Activated T-helper 9 cell treated with anti-CD3 and anti-CD28 coated beads, Interleukin-2, amount 50 U/mL, for 16 hours (primary cell): Measurements from ENCODE around the gene TVP23C.
"Not testable (repeated sequence)": the region's sequence is repeated elsewhere in the genome, so short reads cannot be mapped to it uniquely, and the experiment has no call there.

ENCODE experiments used
- DNase-seq: peaks from one replicate; pipeline ENCODE4 v3.0.0-alpha.2; 2020; ENCODE audit warnings: low read depth

The TVP23C gene

DNA sequence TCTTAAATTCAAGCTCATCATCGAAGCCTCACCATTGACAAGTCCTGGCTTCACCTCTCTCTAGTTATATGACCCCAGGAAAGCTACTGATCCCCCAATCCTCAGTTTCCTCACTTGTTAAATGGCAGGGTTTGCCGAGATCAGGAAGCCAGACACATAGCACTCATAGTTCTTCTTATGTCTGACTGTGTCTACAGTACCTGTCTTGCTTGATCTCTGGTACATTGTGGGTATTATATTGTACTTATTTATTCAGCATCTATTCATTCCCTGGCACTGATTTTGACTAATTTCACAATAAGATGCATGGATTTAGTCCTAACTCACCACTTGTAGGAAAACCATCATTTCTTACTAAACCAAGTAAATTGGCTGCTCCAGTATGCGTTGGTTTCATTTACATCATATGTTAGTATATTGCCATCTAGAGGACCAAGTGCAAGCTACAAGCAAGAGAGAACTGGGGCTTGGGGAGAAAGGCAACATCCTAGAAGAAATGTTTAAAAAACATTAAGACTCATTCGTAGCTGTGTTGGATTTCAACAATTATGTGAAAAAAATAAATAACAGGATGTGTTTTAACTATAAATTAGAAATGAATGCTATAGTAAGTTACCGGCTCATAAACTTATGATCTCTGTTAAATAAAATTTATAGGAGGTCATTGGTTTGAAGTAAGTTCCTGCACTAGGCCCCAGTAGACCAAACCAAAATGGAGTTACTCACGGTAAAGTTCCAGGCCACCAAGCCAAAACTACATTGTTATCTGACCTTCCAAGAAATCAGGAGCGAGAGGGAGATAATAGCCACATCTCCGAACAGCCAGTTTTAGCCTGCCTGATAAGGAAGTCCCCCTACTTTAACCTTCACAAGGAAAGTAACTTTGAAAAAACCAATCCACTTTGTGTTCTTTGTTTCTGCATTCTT is 36.7 kb downstream of the TVP23C start:
- DNase-seq, result not testable (repeated sequence)

DNA sequence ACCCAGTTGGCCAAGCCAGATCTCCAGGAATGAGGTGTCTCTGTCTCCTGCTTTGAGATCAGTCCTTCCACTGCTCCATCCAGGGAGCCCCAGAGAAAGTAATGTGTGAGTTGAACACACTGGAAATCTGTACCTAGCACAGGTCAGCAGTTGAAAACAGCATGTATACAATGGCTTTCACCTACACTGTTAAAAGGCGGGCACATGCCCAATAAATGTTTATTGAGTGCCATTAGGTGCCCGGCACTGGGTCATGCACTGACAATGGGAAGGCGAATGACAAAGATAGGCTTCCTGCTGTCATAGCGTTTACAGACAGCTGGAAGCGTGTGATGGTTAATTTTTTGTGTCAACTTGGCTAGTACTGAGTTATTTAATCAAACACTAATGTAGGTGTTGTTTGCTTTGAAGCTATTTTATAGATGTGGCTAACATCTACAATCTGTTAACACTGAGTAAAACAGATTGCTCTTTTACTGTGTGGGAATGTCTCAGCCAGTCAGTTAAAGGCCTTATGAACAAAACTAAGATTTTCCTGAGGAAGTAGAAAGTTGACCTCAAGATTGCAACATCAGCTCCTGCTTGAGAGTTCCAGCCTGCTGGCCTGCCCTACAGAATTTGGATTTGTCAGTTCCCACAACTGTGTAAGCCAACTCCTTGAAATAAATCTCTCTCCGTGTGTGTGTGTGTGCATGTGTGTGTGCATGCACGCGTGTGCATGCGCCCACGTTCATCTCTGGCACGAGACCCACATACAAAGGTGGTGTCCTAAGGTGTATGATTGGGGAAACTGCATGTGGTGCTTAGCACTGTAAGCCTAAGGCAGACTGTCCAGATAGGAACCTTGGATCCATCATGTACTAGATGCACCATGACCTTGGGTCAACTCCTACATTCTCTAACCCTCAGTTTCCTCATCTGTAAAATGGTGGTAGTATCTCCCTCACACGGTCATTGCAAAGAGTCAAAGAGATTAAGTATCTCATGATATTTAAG is 38.0 kb downstream of the TVP23C start:
- not testable (repeated sequence) for DNase-seq

DNA sequence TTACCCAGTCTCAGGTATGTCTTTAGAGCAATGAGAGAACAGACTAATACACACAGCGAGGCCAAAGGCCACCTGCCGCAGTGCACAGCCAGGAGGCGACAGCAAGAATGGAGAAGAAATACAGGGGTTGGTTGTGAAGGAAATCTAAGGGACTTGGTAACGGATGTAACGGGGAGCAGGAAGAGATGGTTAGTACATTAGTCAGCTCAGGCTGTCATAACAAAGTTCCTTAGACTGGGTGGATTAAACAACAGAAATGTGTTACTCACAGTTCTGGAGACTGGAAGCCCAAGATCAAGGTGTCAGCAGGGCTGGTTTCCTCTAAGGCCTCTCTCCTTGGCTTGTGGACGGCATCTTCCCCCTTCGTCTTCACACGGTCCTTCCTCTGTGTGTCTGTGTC is 47.1 kb downstream of the TVP23C start:
- no peak for DNase-seq

DNA sequence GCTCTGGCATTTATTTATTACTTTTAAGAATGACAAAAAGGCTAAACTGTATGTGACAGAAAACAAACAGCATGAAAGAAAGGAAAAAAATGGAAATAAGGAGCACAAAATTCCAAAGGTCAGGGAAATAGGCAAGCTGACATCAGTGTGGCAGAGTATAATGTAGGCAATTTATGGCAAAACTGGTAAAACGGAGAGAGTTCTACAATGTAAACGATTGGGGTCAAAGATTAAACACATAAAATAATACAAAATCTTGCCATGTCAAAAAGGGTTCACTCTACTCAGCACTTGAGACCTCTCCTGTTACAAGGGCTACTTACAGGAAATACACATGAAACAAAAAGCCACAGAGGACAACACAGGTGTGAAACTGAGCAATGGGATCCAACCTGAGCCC is 48.8 kb downstream of the TVP23C start:
- no peak for DNase-seq

DNA sequence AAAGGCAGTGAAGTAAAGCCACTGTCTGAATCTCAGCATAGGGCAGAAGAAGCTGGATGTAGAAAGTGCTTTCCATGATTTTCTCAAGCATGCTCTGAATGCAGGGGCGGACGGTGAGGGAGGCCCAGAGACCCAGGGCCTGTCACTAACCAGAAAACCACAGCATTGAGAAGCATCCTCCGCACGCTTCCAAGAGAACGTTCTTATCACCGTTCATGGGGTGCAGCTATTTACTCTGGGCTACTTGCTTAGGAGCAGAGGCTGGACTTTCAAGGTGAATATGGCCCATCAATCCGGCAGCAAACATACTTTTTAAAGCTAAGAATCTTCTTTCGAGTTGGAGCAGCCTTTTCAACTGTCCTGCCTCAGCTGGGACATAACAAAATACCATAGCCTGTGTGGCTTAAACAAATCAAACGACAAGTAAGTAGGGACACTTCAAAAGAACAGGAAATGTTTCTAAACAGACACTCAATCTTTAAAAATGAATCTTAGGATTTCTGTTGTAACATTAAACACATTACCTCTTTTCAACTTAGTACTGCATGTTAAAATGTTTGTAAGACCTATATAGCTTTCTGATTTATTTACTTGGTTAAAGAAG is 49.3 kb downstream of the TVP23C start:
- DNase-seq, result no peak

DNA sequence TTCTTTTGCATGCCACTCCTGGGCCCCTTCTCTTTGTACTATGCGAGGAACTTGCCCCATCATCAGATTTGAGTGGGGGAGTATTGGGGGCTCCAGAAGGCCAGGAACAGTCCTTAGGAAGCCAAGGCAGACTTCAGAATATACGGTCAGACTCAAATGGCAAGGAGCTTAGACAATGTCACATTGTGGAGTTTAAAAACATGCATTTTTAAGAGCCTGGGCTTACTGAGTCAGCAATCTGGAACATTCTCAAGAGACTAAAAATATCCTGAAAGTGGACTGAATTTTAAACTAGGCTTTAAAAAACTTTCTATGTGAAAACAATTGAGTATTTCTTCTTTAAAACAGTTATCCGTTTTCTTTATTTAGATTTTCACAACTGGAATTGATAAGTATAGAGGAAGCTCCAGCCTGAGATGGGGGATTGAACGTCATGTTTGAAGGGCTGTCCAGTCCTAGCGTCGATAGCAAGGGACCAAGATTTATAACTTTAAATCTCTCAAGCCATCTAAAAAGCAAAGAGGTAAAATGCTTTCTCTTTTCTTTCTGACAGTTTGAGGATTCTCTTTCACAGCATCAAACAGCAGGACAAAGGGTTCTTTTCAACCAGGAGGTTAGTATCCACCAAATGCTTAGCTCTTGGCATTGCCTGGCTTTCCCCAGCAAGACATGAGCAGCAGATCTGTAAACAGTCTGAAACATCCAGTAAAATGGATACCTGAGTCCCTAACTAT is 50.1 kb downstream of the TVP23C start:
- no peak for DNase-seq

DNA sequence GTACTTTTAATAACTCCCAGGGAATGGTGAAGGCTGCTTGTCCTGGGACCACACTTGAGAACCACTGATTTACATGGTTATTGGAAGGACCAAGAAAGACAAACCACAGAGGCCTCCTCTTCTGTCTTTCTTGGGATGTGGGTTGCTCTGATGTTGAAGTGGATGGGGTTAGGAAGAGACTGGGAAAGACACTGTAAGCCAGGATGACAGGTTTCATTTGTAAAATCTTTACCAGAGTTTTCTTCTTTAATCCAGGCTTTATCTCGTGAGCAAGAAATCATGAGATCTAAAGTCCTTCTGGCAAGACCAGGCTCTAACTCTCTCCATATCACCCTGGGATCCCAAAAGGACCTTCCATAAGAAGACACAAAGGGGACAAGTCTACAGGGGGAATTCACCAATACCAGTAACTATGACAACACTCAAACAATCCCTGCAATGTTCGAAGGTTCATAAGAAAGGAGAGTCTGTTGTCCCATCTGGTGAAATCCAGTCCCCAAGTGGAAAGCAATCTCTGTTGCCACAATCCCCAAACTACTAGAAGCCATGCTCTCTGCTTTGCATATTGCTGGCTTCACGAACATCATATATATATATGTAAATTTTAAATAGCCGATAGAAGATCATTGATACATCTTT is 51.1 kb downstream of the TVP23C start:
- no peak for DNase-seq

DNA sequence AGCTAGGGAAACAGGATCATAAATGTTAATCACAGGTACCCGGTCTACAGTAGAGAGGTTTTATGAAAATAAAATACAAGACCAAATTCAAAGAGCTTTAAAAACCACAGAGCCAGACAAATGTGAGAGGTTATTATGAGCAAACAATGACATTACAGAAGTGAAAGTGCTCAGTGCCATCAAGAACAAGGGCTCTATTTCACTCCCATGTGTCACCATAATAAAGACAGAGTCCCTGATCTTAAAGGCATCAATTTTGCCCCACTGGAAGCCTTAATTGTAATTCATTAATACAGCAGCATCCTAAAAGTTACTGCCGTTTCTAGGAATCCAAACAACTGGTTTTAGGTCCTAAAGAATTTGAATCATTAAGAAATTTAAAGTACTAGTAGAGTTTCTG is 52.1 kb downstream of the TVP23C start:
- DNase-seq, result no peak

DNA sequence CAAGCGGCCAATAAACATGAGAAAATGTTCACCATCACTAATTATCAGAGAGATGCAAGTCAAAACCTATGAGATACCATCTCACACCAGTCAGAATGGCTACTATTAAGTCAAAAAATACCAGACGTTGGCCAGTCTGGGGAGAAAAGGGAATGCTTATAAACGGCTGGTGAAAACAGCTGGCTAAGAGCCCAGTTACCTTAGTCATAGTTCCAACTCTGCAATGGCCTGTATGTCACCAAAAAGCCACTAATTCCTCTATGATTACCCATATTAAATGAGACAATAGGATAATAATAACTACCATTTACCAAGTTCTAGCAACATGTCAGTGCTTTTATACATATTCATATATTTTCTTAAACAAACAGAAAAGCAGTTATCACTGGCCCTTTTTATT is 52.9 kb downstream of the TVP23C start:
- DNase-seq, result no peak

DNA sequence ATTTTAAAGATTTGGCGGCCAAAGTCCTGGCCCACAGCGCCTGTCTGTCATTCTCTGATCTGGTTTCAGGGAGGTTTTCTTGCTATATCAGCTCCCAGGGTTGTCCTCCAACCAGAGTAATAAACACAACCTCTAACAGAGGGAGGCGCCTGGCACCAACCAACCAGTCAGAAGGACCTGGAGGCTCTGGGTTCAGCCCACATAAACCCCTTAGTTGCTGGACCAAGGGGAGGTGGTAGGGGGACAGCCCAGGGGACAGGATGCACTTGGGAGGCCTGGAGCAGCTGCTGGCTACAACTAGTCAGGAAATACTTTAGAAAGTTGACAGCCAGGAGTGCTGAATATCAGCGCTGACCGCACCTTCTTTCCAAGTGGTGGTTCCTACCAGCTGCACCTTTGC is 54.2 kb downstream of the TVP23C start:
- DNase-seq, result no peak

DNA sequence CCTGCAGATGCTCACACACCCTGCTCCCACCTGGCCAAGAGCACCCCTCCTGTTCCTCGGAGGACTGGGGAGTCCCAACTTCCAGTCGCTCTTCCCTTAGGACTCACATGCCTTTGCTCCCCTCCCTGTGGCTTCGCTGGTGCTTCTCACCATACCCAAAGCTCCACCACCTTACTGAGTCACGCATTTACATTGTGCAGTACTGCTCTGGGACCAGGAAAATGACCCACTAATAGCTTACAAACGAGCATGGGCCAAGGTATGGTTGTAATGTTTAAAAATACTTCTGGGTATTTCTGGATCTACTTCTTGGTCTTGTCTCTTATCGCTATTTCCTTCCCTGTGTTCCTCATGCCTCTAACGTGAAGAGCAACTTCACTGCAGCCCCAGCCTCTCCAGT is 54.8 kb downstream of the TVP23C start:
- no peak for DNase-seq

DNA sequence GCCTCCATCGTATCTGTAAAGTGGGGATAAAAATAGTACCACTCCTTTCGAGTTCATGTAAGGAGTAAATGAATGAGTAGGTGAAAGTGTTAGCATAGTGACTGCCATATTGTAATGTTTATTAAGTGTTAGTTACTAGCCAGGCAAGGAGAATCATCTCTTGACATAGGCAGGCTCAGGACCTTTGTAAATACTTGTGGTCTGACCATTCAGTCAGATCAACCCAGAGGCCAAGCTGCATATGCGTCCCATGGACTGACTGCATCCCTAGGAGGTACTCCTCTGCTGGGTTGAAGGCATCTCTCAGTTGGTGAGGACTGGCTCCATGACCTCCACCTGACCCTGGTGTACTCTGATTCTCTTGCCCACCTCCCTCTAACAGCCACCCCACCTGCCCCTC is 55.4 kb downstream of the TVP23C start:
- DNase-seq, result no peak

DNA sequence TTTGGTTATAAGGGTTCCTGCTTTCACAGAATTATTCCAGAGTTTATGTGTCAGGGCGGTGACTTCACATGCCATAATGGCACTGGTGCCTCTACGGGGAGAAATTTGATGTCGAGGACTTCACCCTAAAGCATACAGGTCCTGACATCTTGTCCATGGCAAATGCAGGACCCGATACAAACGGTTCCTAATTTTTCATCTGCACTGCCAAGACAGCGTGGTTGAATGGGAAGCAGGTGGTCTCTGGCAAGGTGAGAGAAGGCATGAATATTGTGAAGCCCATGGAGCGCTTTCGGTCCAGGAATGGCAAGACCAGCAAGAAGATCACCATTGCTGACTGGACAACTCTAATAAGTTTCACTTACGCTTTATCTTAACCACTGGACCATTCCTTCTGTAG is 56.3 kb downstream of the TVP23C start:
- no peak for DNase-seq

DNA sequence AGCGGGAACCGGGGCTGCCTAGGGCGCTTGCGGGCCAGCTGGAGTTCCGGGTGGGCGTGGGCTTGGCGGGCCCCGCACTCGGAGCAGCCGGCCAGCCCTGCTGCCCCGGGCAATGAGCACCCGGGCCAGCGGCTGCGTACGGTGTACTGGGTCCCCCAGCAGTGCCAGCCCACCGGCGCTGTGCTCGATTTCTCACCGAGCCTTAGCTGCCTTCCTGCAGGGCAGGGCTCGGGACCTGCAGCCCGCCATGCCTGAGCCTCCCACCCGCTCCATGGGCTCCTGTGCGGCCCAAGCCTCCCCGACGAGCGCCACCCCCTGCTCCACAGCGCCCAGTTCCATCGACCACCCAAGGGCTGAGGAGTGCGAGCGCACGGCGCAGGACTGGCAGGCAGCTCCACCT is 57.6 kb downstream of the TVP23C start:
- not testable (repeated sequence) for DNase-seq

DNA sequence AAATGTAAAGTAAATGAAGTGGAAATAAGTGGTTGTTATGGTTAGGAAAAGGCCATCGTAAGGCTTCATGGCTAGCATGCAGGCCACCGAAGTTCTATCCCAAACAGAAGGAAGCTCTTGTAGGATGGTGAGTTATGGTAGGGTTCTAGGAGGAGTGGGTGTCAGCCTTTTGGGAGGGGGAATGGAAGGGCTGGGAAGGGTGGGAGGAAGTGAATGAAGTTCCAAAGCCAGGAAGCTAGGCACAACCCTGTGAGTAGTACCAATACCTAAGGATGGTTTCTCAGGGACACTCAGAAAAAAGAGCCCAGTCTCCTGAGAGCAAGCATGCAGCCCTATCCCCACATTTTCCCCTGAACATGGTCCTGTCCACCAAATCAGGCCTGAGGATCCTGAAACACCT is 59.6 kb downstream of the TVP23C start:
- no peak for DNase-seq

DNA sequence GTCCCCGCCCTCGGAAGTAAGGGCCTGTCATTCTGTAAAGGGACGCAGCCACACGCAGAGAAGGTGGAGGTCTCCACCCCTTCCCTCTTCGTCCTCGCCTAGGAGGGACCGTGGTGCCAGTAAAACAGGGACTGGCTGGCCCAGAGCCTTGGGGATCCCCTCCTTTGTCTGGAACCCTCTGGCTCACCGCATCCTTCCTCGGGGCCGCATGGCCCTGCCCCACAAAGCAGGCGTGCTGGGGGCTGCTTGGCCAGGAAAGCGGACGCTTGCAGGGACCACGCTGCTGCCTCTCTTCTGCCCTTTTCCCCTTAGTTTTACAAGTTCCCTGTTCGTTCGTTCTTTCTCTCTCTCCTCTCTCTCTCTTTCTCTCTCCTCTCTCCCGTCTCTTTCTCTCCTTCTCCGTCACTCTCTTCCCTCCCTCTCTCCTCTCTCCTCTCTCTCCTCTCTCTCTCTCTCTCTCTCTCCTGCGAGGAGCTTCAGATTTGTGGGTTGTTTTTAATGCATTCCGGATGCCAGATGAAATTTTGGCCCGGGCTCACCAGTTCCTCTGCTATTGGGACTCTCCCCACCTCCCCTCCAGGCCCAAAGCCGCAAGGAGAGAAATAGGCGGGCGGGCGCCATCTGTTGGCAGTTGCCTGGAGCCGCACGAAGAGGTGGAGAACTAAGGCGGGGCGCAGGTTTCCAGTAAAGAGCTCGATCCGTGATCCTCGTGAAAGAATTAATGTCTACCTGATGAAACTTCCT is 60.7 kb downstream of the TVP23C start:
- peak; percentile 38 for DNase-seq

DNA sequence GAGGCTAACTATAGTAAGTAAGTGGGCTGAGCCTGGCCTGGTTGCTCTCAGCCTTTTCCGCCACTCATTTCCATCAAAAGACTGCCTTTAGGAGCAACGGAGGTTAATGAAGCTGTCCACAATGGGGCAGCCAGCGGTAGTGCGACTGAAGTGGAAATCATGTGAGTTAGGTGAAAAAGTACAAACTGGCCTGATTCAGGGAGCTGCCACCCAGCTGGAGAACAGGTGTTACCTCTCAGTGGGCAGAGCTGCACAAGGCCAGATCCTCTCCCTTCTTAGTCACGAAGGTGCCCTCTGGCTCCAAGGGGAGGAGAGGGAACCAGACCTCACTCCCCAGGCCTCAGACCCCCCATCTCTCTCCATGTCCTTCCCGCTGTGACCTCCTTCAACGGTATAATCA is 61.5 kb downstream of the TVP23C start:
- no peak for DNase-seq

DNA sequence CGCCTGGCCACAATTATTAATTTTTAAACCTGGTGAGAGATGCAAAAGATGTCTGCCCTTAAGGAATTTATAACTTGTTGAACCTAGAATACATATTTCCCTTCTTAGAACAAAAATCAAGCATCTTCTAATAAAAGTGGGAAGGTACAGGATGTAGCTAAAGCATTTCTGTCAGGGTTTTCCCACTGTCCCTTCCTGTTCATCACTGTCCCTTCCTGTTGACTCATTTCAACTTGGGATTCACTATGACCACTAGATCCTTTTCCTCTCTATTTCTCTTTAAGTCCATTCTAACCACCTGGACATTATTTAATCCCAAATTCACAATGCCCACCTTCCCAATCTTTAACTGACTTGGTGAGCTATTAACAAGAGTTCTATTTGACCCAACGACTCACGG is 62.0 kb downstream of the TVP23C start:
- no peak for DNase-seq

DNA sequence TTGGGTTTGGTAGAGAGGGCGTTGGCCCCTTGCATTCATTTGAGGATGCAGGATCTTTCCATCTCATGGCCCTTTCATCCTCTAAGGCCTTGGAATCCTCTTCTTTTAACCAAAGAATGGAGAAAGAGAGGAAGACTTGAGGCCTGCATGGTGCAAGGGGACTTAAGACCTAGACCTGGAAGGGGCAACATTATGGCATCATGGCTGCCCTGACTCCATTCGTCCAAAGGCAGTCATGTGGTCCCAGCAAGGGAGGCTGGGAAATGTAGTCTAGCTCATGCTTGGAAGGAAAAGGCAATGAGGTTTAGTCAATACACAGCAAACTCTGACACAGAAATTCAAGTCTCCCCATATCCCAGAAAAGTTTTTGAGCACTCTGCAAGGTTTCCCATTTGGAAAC is 65.2 kb downstream of the TVP23C start:
- no peak for DNase-seq
